H9 (cell line): ENCODE measurements around the gene ELF1. TPM values are rescaled to one million over a fixed set of nuclear protein-coding genes. Genes with fewer than 3 reads are reported as not detected.

Experiments used
- DNase-seq: peaks from one replicate; pipeline ENCODE4 v3.0.0-alpha.2; 2017
- H2AFZ ChIP-seq: one replicate; pipeline ENCODE4 v1.6.1; 2013; ENCODE audit warnings: mild to moderate bottlenecking, low read length, control low read depth, moderate library complexity
- H2AK5ac ChIP-seq: 2 replicates; pipeline ENCODE4 v1.6.1; 2013; ENCODE audit warnings: low read length, control low read depth, mixed read lengths; ENCODE audit not compliant: insufficient read length
- H2BK120ac ChIP-seq: one replicate; pipeline ENCODE4 v1.6.1; 2013; ENCODE audit warnings: low read depth, mild to moderate bottlenecking, low read length, control low read depth, inconsistent platforms; ENCODE audit not compliant: poor library complexity, severe bottlenecking
- H2BK12ac ChIP-seq: 2 replicates; pipeline ENCODE4 v1.6.1; 2013; ENCODE audit warnings: low read length, control low read depth, mixed read lengths, low read depth; ENCODE audit not compliant: insufficient read length
- H2BK15ac ChIP-seq: 2 replicates; pipeline ENCODE4 v1.6.1; 2013; ENCODE audit warnings: low read depth, low read length, control low read depth
- H2BK20ac ChIP-seq: one replicate; pipeline ENCODE4 v1.6.1; 2013; ENCODE audit warnings: low read depth, mild to moderate bottlenecking, low read length, control low read depth, inconsistent platforms; ENCODE audit not compliant: poor library complexity, severe bottlenecking
- H2BK5ac ChIP-seq: 2 replicates; pipeline ENCODE4 v1.6.1; 2013; ENCODE audit warnings: low read length, control low read depth, mixed read lengths; ENCODE audit not compliant: insufficient read length
- H3K14ac ChIP-seq: 2 replicates; pipeline ENCODE4 v1.6.1; 2013; ENCODE audit warnings: low read length, control low read depth; ENCODE audit not compliant: insufficient read depth
- H3K18ac ChIP-seq: 2 replicates; pipeline ENCODE4 v1.6.1; 2013; ENCODE audit warnings: low read depth, mild to moderate bottlenecking, mixed read lengths, low read length, control low read depth; ENCODE audit not compliant: insufficient read length
- H3K23ac ChIP-seq: 2 replicates; pipeline ENCODE4 v1.6.1; 2013; ENCODE audit warnings: low read length, control low read depth, mixed read lengths, low read depth; ENCODE audit not compliant: insufficient read length
- H3K23me2 ChIP-seq: 2 replicates; pipeline ENCODE4 v1.6.1; 2013; ENCODE audit warnings: low read depth, mild to moderate bottlenecking, mixed read lengths, low read length, control low read depth; ENCODE audit not compliant: insufficient read length, poor library complexity, severe bottlenecking
- H3K27ac ChIP-seq: 2 replicates; pipeline ENCODE4 v1.5.1; 2013; ENCODE audit warnings: low read length, control low read depth, mixed read lengths, low read depth; ENCODE audit not compliant: insufficient read length
- H3K27me3 ChIP-seq: 2 replicates; pipeline ENCODE4 v1.6.1; 2013; ENCODE audit warnings: low read length, control low read depth, inconsistent platforms; ENCODE audit not compliant: insufficient read depth
- H3K4ac ChIP-seq: 2 replicates; pipeline ENCODE4 v1.6.1; 2013; ENCODE audit warnings: low read depth, mild to moderate bottlenecking, control low read depth, inconsistent platforms, low read length, moderate library complexity
- H3K4me1 ChIP-seq: 2 replicates; pipeline ENCODE4 v1.6.1; 2013; ENCODE audit warnings: low read length, control low read depth, inconsistent platforms; ENCODE audit not compliant: insufficient read depth
- H3K4me2 ChIP-seq: 2 replicates; pipeline ENCODE4 v1.6.1; 2013; ENCODE audit warnings: low read length, control low read depth, mixed read lengths; ENCODE audit not compliant: insufficient read length, insufficient read depth
- H3K56ac ChIP-seq: 2 replicates; pipeline ENCODE4 v1.6.1; 2013; ENCODE audit warnings: low read depth, mild to moderate bottlenecking, mixed read lengths, low read length, control low read depth; ENCODE audit not compliant: insufficient read length
- H3K79me1 ChIP-seq: 2 replicates; pipeline ENCODE4 v1.6.1; 2013; ENCODE audit warnings: low read depth, mild to moderate bottlenecking, moderate library complexity, low read length, control low read depth, inconsistent platforms; ENCODE audit not compliant: insufficient read depth, poor library complexity, severe bottlenecking
- H3K79me2 ChIP-seq: 2 replicates; pipeline ENCODE4 v1.6.1; 2013; ENCODE audit warnings: low read length, control low read depth, inconsistent platforms; ENCODE audit not compliant: insufficient read depth
- H3K9ac ChIP-seq: 2 replicates; pipeline ENCODE4 v1.6.1; 2013; ENCODE audit warnings: low read length, control low read depth, mixed read lengths; ENCODE audit not compliant: insufficient read length; ENCODE audit errors: extremely low read depth
- H3K9me3 ChIP-seq: one replicate; pipeline ENCODE4 v1.6.1; 2013; ENCODE audit warnings: low read depth, low read length, inconsistent platforms; ENCODE audit not compliant: control insufficient read depth
- H3T11ph ChIP-seq: one replicate; pipeline ENCODE4 v1.6.1; 2013; ENCODE audit warnings: mild to moderate bottlenecking, low read length, control low read depth, inconsistent platforms
- H4K20me1 ChIP-seq: one replicate; pipeline ENCODE4 v1.6.1; 2013; ENCODE audit not compliant: control insufficient read depth, insufficient read length, insufficient read depth
- H4K5ac ChIP-seq: 2 replicates; pipeline ENCODE4 v1.6.1; 2013; ENCODE audit warnings: low read depth, mild to moderate bottlenecking, mixed read lengths, low read length, control low read depth; ENCODE audit not compliant: insufficient read length
- H4K8ac ChIP-seq: replicated peaks from 2 replicates; pipeline ENCODE4 v1.6.1; 2013; ENCODE audit warnings: low read length, control low read depth, mixed read lengths, low read depth; ENCODE audit not compliant: insufficient read length
- H4K91ac ChIP-seq: 2 replicates; pipeline ENCODE4 v1.6.1; 2013; ENCODE audit warnings: low read depth, mild to moderate bottlenecking, moderate library complexity, mixed read lengths, low read length, control low read depth; ENCODE audit not compliant: insufficient read length
- H3K27ac Mint-ChIP-seq, 3 experiments: 2 replicates in 2 of 3; 3 replicates in 1 of 3; pipeline ENCODE4 v1.8.0; 2020 to 2021; ENCODE audit warnings: mixed read lengths in 3 of 3, mild to moderate bottlenecking in 1 of 3, moderate library complexity in 1 of 3
- H3K27me3 Mint-ChIP-seq: 2 replicates; pipeline ENCODE4 v1.8.0; 2021; ENCODE audit warnings: low read depth, mild to moderate bottlenecking, moderate library complexity, mixed read lengths
- H3K36me3 Mint-ChIP-seq, 3 experiments: 2 replicates in 2 of 3; 3 replicates in 1 of 3; pipeline ENCODE4 v1.8.0; 2020 to 2021; ENCODE audit warnings: low read depth in 3 of 3, mixed read lengths in 3 of 3; ENCODE audit not compliant: insufficient read depth in 1 of 3
- H3K4me1 Mint-ChIP-seq, 2 experiments: 2 replicates each; pipeline ENCODE4 v1.8.0; 2020; ENCODE audit warnings: mixed read lengths in 2 of 2
- H3K4me3 Mint-ChIP-seq, 2 experiments: 2 replicates in 1 of 2; 3 replicates in 1 of 2; pipeline ENCODE4 v1.8.0; 2020 to 2021; ENCODE audit warnings: mild to moderate bottlenecking in 2 of 2, mixed read lengths in 2 of 2, moderate library complexity in 1 of 2
- H3K9me3 Mint-ChIP-seq, 2 experiments: 2 replicates in 1 of 2; 3 replicates in 1 of 2; pipeline ENCODE4 v1.8.0; 2020; ENCODE audit warnings: mild to moderate bottlenecking in 2 of 2, mixed read lengths in 2 of 2, moderate library complexity in 1 of 2
- CTCF ChIP-seq: fragments of 200-600 bp; sonication (generic); conservative IDR thresholded peaks from 3 replicates; pipeline ENCODE4 v1.8.0; 2021; ENCODE audit warnings: antibody characterized with exemption, mild to moderate bottlenecking
- WGBS: extraction: QIAGEN DNeasy Blood & Tissue Kit; methylation state at CpG from one replicate; pipeline ENCODE4 v1.1.7; 2013; ENCODE audit warnings: missing lambda C conversion rate, low lambda C conversion rate, mixed read lengths; ENCODE audit not compliant: insufficient read length; ENCODE audit errors: extremely low coverage; 5-methylcytosine and 5-hydroxymethylcytosine counted together
- total RNA-seq: library from RNA; stranded (reverse); gene quantifications from 2 replicates; pipeline ENCODE4 v1.2.1, GENCODE V29; 2021

ELF1 gene
- total RNA-seq, 1 experiment from 2014 or later = 15.5 TPM

DNA sequence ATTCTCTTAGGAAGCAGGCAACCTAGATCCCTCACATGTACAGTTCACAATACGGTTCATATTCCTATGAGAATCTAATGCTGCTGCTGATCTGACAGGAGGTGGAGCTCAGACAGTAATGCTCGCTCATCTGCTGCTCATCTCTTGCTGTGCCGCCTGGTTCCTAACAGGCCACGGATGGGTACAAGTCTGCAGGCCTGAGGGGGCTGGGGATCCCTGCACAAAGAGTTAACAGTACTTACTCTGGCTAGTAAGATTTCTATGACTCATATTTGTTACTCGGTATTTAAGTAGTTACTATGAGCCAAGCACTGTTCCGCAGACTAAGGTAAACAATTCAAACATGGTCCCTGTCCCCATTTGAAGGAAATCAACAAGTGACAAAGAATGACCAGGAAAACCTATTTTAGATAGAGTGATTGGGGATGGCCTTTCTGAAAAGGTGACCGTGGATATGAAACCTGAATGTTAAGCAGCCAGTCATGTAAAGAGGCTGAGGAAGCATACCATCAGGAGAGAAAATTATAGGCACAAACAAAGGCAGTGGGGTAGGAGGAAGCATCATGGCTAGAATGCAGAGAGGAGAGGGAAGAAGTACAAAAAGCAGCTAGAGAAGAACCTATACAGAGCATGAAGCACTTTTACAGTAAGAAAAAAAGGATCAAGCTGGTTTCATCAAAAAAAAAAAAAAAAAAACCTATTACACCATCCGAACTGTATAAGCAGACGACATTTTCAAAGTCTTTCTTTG, 21.6 kb upstream of the ELF1 start:
- no peaks in the 10 kb centered on the region for H3K79me1 ChIP-seq
- H3K27me3 ChIP-seq = no peaks in the 10 kb centered on the region
- no peaks in the 10 kb centered on the region for H3K4me1 Mint-ChIP-seq
- no peak overlapping the region for H3K4me3 Mint-ChIP-seq
- H3K9me3 Mint-ChIP-seq = peaks cover 34 to 38% of the 10 kb centered on the region in 2 experiments
- no peak overlapping the region for H4K5ac ChIP-seq
- no peak overlapping the region for H3K18ac ChIP-seq
- H2BK5ac ChIP-seq = no peak overlapping the region
- H2AFZ ChIP-seq = no peak overlapping the region
- H4K20me1 ChIP-seq = no peaks in the 10 kb centered on the region
- no peak overlapping the region for H3K14ac ChIP-seq
- no peak overlapping the region for H2BK15ac ChIP-seq
- H3K27ac Mint-ChIP-seq = no peak overlapping the region
- no peaks in the 10 kb centered on the region for H3K4me1 ChIP-seq
- no peak overlapping the region for H3T11ph ChIP-seq
- H4K8ac ChIP-seq = no peak overlapping the region
- no peak overlapping the region for H3K23ac ChIP-seq
- H3K4me2 ChIP-seq = no peak overlapping the region
- no peak overlapping the region for H3K9ac ChIP-seq
- WGBS = no CpG with 5 or more reads among the region's 9 CpGs
- no peak overlapping the region for H4K91ac ChIP-seq
- no peak overlapping the region for H3K56ac ChIP-seq
- no peaks in the 10 kb centered on the region for H3K27me3 Mint-ChIP-seq
- no peaks in the 10 kb centered on the region for H3K23me2 ChIP-seq
- no peak overlapping the region for H2AK5ac ChIP-seq
- H2BK20ac ChIP-seq = no peak overlapping the region
- H3K79me2 ChIP-seq = no peaks in the 10 kb centered on the region
- no peak for DNase-seq
- H3K4ac ChIP-seq = no peak overlapping the region
- H3K36me3 Mint-ChIP-seq = peaks cover 9 to 30% (median 11%) of the 10 kb centered on the region in 3 experiments
- no peak overlapping the region for H2BK120ac ChIP-seq
- no peaks in the 10 kb centered on the region for H3K9me3 ChIP-seq
- no peak for TF ChIP-seq CTCF
- no peak overlapping the region for H3K27ac ChIP-seq
- no peak overlapping the region for H2BK12ac ChIP-seq
